Transverse colon (tissue), 4 donors: ENCODE data around the gene CARS2.

Source experiments
- EP300 ChIP-seq: sonication (generic); formaldehyde crosslinking; IDR thresholded peaks from one replicate; pipeline ENCODE4 v1.6.1; 2017; ENCODE audit warnings: antibody characterized with exemption, low read depth
- POLR2A ChIP-seq: fragments of 450-650 bp; IDR thresholded peaks from one replicate; pipeline ENCODE4 v1.6.1; 2016; ENCODE audit warnings: antibody characterized with exemption, mild to moderate bottlenecking, moderate library complexity
- POLR2AphosphoS5 ChIP-seq, 3 donors: sonication (generic); formaldehyde crosslinking; IDR thresholded peaks; one replicate each; pipeline ENCODE4 v1.6.1; 2016; ENCODE audit warnings: antibody characterized with exemption in 3 of 3
- TF ChIP-seq, protein P1 (sequence below), 5 experiments: fragments of 200-600 bp in 3 of 5; fragments of 450-650 bp in 2 of 5; sonication (generic) in 3 of 5; IDR thresholded peaks; 1 replicate in 2 of 5; 2 replicates in 3 of 5; pipeline ENCODE4 v1.5.1; 2016 to 2017; ENCODE audit warnings: antibody characterized with exemption in 5 of 5, inconsistent platforms in 3 of 5, mild to moderate bottlenecking in 2 of 5, moderate library complexity in 1 of 5

DNA sequence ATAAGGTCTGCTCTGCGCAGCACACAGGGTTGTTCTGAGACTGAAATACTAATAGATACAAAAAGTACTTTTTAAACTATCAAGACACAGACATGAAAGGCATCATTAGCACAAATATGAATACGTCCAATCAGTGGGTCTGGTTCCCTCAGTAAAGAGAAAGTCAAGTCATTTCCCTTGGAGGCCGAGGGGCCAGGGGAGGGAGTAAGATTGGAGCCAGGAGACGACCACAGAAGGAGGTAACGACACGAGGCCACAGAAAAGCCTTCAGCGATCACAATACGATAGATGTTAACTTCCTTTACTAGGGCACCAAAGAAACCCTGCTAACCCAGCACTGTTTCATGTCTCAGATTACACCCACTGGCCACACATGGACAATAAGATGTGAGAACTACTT is 5.3 kb downstream of the CARS2 start:
- TF ChIP-seq, protein P1, sequence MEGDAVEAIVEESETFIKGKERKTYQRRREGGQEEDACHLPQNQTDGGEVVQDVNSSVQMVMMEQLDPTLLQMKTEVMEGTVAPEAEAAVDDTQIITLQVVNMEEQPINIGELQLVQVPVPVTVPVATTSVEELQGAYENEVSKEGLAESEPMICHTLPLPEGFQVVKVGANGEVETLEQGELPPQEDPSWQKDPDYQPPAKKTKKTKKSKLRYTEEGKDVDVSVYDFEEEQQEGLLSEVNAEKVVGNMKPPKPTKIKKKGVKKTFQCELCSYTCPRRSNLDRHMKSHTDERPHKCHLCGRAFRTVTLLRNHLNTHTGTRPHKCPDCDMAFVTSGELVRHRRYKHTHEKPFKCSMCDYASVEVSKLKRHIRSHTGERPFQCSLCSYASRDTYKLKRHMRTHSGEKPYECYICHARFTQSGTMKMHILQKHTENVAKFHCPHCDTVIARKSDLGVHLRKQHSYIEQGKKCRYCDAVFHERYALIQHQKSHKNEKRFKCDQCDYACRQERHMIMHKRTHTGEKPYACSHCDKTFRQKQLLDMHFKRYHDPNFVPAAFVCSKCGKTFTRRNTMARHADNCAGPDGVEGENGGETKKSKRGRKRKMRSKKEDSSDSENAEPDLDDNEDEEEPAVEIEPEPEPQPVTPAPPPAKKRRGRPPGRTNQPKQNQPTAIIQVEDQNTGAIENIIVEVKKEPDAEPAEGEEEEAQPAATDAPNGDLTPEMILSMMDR (IDR thresholded peaks at IDR 0.05) = no peak
- TF ChIP-seq POLR2AphosphoS5 (IDR thresholded peaks at IDR 0.05) = no peak
- TF ChIP-seq POLR2A = no peak
- TF ChIP-seq EP300 = no peak
